Dedifferentiated amniotic fluid mesenchymal stem cell (primary cell): ENCODE results near the gene SCRN2.
A peak's percentile ranks its signal among the peaks of the same experiment; 100 is the strongest.

Source experiments
- DNase-seq: peaks from one replicate; pipeline ENCODE4 v3.0.0-alpha.2; 2016; ENCODE audit errors: extremely low spot score

SCRN2 gene

GRCh38 chr17:47846716-47847340 lies 5.8 kb upstream of the SCRN2 start:
- DNase-seq, result no peak

DNA sequence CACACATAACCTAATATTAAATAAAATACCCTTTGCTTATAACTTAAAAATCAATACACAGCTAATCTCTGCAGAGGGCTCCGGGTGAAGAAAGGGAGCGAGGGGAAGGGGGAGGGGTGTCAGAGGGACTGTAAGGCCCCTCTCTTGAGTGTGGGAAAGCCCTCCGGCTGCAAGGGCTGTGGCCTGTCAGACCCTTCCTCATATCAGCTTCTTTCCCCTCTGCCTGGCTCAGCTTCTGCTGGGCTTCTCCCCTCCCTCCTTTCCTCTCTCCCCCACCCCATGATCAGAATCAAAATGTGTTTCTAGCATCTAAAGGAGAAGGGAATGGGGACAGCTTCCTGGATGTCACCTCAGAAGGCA lies 4.6 kb upstream of the SCRN2 start:
- no peak for DNase-seq

GRCh38 chr17:47844814-47845715 lies 4.0 kb upstream of the SCRN2 start:
- DNase-seq, result no peak

DNA sequence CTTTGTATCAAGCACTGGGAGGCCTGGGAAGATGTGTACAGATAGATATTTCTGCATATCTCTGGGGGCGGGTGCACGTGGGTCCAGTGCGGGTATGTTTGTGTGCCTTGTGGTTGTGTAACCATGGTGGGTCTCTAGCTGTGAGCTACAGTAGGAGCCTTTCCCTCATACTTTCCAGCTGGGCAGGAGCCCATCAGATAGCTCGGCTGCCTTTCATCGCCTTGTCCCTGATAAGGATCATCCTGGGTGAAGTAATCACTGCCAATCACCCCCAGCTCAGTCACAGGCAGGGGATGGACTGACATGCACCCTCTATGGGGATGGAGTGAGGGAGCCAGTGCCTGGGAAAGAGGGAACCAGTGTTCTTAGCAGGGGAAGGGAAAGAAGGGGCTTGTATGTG lies 3.2 kb upstream of the SCRN2 start:
- no peak for DNase-seq

DNA sequence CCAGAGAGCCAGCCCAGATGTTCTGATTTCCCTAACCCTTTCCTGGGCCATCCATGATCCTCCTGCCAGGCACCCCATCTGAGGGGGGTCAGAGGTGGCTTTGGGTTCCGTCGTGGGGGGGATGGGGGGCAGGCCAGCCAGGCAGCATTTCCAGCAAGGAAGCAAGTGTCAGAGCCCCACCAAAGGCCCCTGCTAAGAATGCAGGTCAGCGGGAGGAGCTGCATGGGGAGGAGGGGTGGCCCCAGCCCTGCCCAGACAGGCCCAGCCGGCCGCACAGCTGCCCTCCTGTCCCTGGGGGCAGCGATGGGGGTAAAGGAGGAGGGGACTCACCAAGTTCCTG lies 2.3 kb upstream of the SCRN2 start:
- DNase-seq, result no peak

DNA sequence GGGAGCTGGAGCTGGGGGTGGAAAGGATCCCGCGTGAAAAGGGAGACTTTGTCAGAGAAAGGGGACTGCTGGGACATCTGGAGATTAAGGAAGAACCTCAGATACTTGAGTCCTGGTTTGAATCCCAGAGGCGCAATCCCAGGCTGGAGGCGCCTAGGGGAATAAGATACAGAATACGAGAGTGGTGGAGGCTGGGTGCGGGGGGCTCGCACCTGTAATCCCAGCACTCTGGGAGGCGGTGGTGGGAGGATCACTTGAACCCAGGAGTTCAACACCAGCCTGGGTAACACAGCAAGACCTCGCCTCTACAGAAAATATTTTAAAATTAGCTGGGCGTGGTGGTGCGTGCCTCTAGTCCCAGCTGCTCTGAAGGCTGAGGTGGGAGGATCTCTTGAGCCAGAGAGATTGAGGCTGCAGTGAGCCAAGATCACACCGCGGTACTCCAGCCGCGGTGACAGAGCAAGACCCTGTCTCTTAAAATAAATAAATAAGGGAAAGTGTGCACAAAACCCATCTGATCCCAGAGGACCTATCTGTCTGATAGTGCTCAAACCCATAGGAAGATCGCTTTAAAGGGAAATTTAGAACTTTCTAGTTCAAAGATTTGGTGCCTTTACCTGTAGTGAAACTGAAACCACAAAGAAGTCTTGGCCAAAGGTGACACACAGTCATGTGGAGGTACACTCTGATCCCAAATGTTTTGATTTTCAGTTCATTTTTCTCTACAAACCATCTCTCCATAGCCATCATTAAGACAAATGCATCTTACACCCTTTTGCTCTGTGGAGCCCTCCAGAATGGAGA lies 617 bp upstream of the SCRN2 start:
- DNase-seq, result no peak

DNA sequence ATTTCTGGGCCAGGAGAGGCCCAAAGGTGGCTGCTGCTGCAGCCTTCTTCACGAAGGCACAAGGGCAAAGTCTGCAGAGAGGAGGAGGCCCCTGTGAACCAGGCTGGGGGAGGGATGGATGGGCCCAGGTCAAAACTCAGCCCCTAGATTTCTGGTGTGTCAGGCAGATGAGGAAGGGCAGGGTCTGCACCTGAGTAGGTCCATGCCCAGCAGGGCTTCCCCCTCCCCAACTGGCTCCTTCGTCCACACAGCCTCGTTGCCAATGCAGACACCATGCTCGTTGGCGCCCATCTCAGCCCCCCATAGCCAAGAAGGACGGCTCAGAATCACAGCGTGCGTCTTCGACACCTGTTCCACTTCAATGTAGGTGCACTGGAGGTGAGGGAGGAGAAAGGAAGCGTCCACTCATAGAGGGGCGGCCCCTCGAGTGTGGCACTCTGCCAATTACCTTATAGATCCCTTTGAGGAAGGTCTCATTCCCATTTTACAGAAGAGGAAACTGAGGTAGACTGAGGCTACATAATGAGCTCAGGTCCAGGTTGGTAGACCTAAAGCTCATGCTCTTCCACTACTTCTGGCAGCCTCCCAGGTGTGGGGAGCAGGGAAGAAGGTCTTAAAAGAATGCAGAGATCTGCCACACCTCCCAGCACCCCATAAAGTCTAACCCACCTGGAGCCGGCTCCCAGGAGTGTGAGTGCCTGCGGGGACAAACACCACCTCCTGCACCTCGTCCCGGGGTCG lies 902 bp downstream of the SCRN2 start:
- DNase-seq, result no peak

DNA sequence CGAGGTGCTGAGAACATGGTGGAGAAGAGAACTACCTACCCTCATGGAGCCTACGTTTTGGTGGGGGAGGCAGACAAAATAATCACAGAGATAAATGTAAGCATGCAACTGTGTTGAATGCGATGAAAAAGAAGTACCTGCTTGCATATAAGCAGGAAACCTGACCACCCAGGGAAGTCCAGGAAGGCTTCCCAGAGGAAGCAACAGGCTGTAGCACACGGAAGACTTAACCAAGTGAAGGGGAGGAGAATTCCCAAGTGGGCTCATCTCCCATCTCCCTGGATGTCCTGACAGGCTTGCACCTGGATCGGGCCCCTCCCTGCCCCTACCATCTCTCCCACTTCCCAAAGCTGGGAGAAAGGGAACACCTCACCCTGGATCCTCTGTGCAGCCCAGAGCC lies 2.0 kb downstream of the SCRN2 start:
- DNase-seq, result no peak

DNA sequence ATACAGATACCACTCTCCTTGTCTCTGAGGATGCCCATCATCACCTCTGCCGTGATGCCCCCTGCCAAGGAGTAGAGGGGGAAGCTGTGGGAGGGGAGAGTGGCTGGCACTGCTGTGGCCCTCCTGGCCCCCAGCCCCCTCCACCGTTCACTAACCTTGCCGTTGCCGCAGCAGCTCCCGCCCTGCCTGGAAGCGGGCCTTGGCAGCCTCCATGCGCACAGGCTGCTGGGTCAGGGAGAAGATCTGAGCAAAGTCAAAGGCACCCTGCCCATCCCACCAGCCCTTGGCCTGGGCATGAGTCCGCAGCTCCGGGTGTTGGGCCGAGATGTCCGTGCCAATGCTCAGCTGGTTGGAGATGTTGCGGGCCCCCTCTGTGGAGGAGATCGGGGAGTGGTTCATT lies 2.4 kb downstream of the SCRN2 start:
- DNase-seq, result no peak

GRCh38 chr17:47837401-47838039 lies 3.6 kb downstream of the SCRN2 start:
- DNase-seq, result no peak

DNA sequence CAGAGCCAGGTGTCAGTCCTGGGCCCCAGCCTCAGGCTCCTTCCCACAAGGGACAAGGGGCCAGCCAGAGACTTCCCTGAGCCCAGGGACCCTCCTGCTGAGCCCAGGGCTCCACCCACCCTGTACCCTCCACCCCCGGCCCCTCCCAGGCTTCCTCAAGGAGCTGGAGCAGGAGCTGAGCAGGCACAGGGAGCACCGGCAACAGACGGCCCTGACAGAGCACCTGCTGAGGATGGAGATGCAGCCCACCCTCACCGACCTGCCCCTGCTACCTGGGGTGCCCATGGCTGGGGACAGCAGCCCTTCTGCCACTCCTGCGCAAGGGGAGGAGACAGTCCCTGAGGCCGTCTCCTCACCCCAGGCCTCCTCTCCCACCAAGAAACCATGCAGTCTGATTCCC lies 4.5 kb downstream of the SCRN2 start:
- no peak for DNase-seq

GRCh38 chr17:47834756-47835155 lies 6.3 kb downstream of the SCRN2 start:
- no peak for DNase-seq

- DNase-seq, result no peak
Measured at GRCh38 chr17:47831934-47832327, 9.1 kb downstream of the SCRN2 start.

- peak; percentile 92 for DNase-seq
Measured at GRCh38 chr17:47831003-47831933, 9.8 kb downstream of the SCRN2 start, which contains the start of the genes LRRC46 and MRPL10. LRRC46 (plus strand) TSS chr17:47831670; CDS start chr17:47831990, 320 bp downstream. MRPL10 (minus strand) TSS chr17:47831541; CDS start chr17:47831511, 30 bp downstream.

- no peak for DNase-seq
Measured at GRCh38 chr17:47830396-47831002, 10.6 kb downstream of the SCRN2 start.

GRCh38 chr17:47829870-47830269 lies 11.2 kb downstream of the SCRN2 start:
- no peak for DNase-seq

GRCh38 chr17:47823519-47823918 lies 17.6 kb downstream of the SCRN2 start:
- no peak for DNase-seq

DNA sequence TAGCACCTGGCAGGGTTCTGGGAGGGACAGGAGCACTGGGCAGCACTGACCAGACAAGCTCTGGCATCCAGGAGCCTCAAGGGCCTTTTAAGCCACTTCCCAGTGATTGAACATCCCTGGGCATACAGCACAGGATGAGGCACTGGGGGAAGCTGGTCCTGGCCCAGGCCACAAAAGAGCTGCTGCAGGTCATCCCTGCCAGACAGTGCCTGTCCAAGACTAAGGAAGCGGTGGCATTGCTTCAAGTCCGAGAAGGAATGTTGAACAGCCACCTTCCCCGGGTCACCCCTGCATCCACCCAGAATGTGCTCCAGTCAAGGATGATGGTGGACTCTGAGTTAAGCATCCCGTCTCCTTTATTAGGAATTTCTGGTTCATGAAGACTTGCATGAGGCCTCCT lies 18.3 kb downstream of the SCRN2 start:
- no peak for DNase-seq
